CD1c-positive myeloid dendritic cell (primary cell): ENCODE results near the gene ELFN1.
A peak's percentile ranks its signal among the peaks of the same experiment; 100 is the strongest.

Source experiments
- DNase-seq: peaks from one replicate; pipeline ENCODE4 v3.0.0-alpha.2; 2016; ENCODE audit errors: extremely low spot score

ELFN1 gene

GRCh38 chr7:1663857-1664651, 6.0 kb upstream of the ELFN1 start:
- DNase-seq = no peak

- DNase-seq = peak; percentile 54
Measured at GRCh38 chr7:1664711-1665548, 5.1 kb upstream of the ELFN1 start.

- DNase-seq = peak; percentile 26
Measured at GRCh38 chr7:1665549-1666316, 4.3 kb upstream of the ELFN1 start.

- DNase-seq = peak; percentile 33
Measured at GRCh38 chr7:1666317-1666822, 3.7 kb upstream of the ELFN1 start.

- peak; percentile 32 for DNase-seq
Measured at GRCh38 chr7:1666823-1667565, 3.1 kb upstream of the ELFN1 start.

- no peak for DNase-seq
Measured at GRCh38 chr7:1667566-1668395, 2.3 kb upstream of the ELFN1 start.

GRCh38 chr7:1668396-1669063, 1.5 kb upstream of the ELFN1 start:
- DNase-seq = no peak

- DNase-seq = no peak
Measured at GRCh38 chr7:1669064-1669951, 769 bp upstream of the ELFN1 start.

GRCh38 chr7:1670894-1671593, 967 bp downstream of the ELFN1 start:
- DNase-seq = no peak

- DNase-seq = no peak
Measured at GRCh38 chr7:1671594-1672451, 1.7 kb downstream of the ELFN1 start.

- no peak for DNase-seq
Measured at GRCh38 chr7:1672851-1673486, 2.9 kb downstream of the ELFN1 start.

GRCh38 chr7:1673581-1674118, 3.6 kb downstream of the ELFN1 start:
- DNase-seq = no peak

GRCh38 chr7:1674161-1675035, 4.3 kb downstream of the ELFN1 start:
- DNase-seq = no peak

GRCh38 chr7:1675036-1675671, 5.1 kb downstream of the ELFN1 start:
- DNase-seq = no peak
